ENCODE data around the gene UGT1A1.

- TF ChIP-seq EZH2 (IDR thresholded peaks at IDR 0.05): no peak
- no peak for TF ChIP-seq POLR2AphosphoS5 (IDR thresholded peaks at IDR 0.05; ENCODE audit: borderline replicate concordance, low read depth, low read length)
Measured at GRCh38 chr2:233799087-233799665, 39.1 kb downstream of the UGT1A1 start.

Data from SK-N-MC (cell line).